HL-60/S4 (cell line): ENCODE results near the gene SEC22C.

Experiments
- in situ Hi-C: fragments of 300-500 bp; cut with MboI; formaldehyde crosslinking; loops from 2 replicates; pipeline ENCODE4 v1.14.3; 2022; ENCODE audit warnings: low sequenced_read_pairs

Gene SEC22C

DNA sequence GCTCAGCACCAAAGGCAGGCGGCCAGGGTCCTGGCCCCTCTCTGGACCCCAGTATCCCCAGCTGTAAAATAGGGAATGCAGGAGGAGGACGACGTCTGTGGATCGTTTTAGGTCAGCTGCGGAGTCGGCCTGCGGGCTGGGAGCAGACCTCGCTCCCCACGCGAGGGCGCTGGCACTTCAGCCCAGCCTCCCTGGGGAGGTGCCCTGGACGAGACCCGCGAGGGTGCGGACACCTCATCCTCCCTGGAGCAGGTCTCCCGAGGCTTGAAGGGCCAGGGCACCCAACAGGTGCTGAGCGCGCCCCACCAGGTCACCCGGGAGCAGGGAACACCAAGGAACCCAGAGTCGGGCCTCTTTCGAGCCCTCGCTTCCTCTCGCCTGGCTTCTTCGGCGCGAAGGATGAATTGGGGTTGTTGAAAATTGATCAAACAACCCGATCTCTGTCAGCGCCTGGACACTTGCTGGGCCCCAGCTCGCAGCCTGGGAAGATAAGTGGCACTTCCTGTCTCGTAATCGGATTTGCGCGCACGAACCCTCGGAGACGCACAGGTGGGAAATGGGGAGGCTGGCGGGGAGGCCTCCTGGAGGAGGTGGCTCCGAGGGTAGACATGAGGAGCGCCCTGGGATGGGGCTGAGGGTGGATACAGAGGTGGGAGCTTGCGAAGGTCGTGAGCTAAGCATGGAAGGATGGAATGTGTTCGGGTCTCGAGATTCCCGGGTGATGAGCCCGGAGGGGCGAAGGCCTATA, 79.9 kb downstream of the SEC22C start:
- in situ Hi-C loops: no loop called here

- in situ Hi-C loops: no loop called here
Measured at GRCh38 chr3:42501321-42501680, 80.5 kb downstream of the SEC22C start.

GRCh38 chr3:42500909-42501308, 80.9 kb downstream of the SEC22C start:
- in situ Hi-C loops: no loop called here

DNA sequence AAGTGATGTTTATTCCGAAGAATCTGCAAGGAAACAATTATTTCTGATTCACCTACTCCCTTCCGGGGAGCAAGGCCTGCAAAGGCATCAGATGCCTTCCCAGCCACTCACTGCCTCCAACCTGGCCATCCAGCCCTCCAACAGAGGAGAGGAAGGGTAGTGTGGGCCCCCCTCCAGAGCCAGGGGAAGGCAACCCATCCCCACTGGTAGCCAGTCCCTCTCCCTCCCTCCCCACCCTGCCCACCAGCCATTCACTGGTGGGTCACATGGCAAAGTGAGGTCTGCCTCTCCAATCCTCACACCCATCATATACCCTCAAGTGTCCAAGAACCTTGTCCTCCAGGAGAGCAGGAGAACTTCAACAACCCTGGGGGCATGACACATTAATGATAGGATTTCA, 81.7 kb downstream of the SEC22C start:
- in situ Hi-C loops: no loop called here

DNA sequence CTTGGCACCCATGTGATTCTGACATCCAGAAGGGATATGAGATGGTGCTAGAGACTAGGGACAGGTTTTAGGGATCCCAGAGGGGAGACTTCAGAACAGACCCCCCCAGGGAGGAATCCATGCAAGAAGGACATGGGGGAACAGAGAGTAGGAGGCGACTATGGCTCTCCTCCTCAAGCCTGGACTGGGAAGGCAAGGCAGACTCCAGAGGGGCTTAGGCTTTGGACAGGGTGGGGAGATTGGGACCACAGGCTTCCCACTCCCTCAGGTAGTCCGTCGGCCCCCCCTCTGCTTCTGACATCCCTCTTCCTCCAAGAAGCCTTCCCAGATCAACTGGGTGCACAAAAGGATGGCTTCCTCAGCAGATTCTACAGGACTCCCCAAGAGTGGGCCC, 82.3 kb downstream of the SEC22C start:
- in situ Hi-C loops: no loop called here

GRCh38 chr3:42498791-42499477, 82.8 kb downstream of the SEC22C start:
- in situ Hi-C loops: no loop called here

DNA sequence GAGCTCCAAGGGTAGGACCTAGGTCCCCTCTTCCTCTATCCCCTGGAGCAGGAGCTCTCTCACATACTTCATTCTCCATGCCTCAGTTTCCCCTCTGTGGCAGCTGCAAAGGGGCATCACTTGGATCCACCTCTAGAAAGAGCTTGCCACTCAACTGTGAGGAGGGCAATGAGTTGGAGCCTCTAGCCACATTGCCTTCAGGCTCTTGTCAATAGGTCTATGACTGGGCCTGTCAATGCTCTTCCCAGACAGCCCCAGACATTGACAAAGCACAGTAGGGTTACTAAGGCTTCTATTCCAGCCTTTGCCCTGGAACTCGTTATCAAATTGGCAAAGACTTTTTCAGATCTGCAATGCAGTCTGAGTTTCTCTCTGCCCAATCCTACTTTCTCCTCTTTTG, 83.7 kb downstream of the SEC22C start:
- in situ Hi-C loops: no loop called here
